Breast epithelium (tissue), 3 donors: Measurements from ENCODE around the gene FAM20C.

Source experiments
- CTCF ChIP-seq, 3 donors: fragments of 450-650 bp; IDR thresholded peaks; one replicate each; pipeline ENCODE4 v1.5.1; 2016 to 2017; ENCODE audit warnings: antibody characterized with exemption in 3 of 3, mild to moderate bottlenecking in 3 of 3, moderate library complexity in 3 of 3
- POLR2AphosphoS5 ChIP-seq, 3 donors: sonication (generic); formaldehyde crosslinking; IDR thresholded peaks; one replicate each; pipeline ENCODE4 v1.6.1; 2017; ENCODE audit warnings: antibody characterized with exemption in 3 of 3

- TF ChIP-seq CTCF (IDR thresholded peaks at IDR 0.05), result no peak
- TF ChIP-seq POLR2AphosphoS5 (IDR thresholded peaks at IDR 0.05), result no peak
Measured at GRCh38 chr7:255038-255435, 62.7 kb downstream of the FAM20C start.
